Pulmonary artery endothelial cell (primary cell): ENCODE measurements around the gene FUT4. TPM values are rescaled to one million over a fixed set of nuclear protein-coding genes. Genes with fewer than 3 reads are reported as not detected.
"Not testable (repeated sequence)": the region's sequence is repeated elsewhere in the genome, so short reads cannot be mapped to it uniquely, and the experiment has no call there.

ENCODE experiments used
- DNase-seq: peaks from one replicate; pipeline ENCODE4 v3.0.0-alpha.2; 2011; ENCODE audit warnings: low read depth, low spot score
- total RNA-seq: library from RNA; depleted of rRNA; stranded (reverse); fragments of >200 nt; gene quantifications from 2 replicates; pipeline ENCODE4 v1.2.3, GENCODE V29; 2014

Gene FUT4
- total RNA-seq, 1 donor from 2014 or later = 8.4 TPM

DNA sequence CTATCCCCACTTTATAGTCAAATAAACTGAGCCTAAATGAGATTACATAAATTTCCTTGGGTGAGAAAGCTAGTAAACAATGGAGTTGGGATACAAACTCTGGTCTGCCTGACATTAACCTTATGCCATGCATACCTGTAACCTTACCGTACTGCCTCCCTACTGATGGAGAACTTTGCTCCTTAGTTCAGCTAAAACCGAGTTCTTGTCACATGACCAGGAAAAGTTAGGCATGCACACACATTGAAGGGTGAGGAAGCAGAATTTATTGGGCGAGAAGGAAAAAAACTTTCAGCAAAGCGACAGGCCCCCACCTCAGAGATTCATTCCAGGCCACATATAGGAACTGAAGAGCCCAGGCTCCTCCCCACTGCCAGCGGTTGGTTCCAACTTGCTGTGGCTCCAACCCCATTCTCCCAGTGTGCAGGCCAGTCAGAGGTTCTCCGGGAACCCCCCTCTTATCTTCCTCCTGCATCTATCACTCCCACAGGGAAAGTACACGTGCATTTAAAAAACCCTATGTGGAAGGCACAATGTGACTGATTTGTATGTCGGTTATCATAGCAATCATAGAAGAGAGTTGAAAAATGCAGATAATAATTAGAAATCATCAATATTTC lies 20.2 kb downstream of the FUT4 start:
- DNase-seq = no peak

DNA sequence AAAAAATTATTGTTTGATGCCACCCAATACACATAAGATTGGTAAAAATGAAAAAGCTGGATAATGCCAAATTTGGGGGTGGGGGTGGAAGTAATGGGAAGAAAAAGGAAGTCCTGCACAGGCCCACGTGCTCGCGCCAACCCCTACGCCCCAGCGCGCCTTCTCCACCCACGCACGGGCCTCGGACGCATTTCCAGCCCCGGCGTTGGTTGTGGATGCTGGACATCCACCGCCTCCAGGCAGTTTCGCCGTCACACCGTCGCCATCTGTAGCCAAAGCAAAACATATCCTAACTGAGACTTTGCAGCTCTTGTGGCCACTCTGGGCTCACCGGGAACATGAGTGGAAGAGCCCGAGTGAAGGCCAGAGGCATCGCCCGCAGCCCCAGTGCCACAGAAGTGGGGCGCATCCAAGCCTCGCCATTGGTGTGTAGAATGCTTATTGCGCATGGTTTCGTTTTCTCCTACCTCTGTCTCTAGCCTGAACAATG lies 23.5 kb downstream of the FUT4 start, which contains the start of gene PIWIL4:
PIWIL4 (plus strand) TSS at position 188 of the 490 bp plus-strand sequence; CDS start at position 339, 151 bp downstream.
- no peak for DNase-seq

GRCh38 chr11:94568200-94568599 lies 24.5 kb downstream of the FUT4 start:
- no peak for DNase-seq

- DNase-seq = no peak
These were observed 25.0 kb downstream of the FUT4 start for GRCh38 chr11:94568717-94569116.

- DNase-seq = not testable (repeated sequence)
These were observed 29.3 kb downstream of the FUT4 start for GRCh38 chr11:94572975-94573374.

GRCh38 chr11:94574193-94574961 lies 30.7 kb downstream of the FUT4 start:
- no peak for DNase-seq

GRCh38 chr11:94576306-94576705 lies 32.6 kb downstream of the FUT4 start:
- no peak for DNase-seq

- DNase-seq = no peak
These were observed 34.1 kb downstream of the FUT4 start for GRCh38 chr11:94577841-94578240.

DNA sequence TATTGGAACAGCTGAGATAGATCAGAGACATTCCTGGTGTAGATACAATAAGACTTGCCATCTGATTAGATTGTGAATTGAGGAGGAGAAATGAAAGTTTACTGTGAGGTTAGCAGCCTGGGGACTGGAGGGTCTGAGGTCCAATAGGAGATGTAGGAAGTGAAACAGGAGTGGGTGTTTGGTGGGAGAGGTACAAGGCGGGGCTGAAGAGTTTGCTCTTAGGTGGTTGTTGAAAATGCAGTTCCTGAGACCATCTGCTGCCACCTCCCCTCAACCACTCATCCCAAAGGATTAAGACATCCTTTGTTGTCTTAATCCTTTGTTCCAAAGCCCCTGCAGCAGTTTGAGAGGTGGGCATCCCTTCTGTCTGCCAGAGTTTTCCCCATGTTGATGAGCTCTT lies 38.2 kb downstream of the FUT4 start:
- DNase-seq = no peak

DNA sequence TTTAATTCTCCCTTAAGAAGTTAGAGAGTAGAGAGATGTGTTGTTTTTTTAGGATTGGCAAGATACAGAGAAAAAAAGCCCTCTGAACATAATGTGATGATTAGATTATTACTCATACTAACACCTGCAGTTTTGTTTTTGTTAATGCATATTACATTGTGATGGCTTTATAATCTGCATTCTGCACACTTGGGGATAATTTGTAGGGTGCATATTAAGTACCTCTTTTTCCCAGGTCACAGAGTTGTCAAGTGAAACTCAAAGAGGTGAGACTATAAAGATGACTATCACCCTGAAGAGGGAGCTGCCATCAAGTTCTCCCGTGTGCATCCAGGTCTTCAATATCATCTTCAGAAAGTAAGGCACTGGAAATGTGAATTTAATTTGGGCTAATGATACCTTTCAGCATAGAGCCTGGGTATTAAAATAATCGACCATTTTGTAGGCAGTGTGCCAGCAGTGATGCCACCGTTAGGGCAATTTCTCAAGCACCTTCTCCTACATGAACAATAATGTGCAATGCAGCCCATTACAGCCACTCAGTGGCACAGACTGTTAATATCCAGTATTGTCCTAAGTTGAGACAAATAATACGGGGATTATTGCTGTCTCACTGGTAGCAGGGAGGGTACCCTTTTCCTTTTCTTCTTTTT lies 39.6 kb downstream of the FUT4 start:
- no peak for DNase-seq

DNA sequence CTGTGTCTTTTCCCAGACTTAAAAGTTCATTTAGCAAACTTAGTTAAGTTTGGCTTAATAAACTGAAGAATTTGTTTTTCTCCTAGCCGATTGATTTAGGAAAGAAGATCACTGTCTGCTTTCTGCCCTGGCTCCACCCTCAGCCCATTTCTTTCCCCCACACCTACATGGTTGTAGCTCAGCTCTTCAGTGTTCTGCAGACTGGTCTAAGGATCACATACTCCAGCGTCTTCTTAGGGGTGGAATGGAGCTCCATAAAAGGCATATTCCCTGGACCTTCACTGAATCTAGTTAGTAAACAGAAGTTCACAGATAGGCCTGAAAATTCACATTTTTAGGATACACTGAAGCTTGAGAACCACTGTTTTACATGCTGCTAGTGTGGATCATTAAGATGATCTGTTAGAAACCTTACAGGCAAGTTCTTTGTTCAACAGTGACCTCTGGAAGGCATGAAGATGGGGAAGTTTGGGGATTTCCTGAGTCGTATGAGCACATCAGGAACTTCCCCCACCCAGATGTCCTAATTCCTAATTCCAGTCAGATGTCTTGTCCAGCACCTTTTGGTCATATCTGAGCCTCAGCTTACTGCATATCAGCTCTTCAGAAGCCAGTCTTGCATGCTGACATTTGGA lies 40.3 kb downstream of the FUT4 start:
- no peak for DNase-seq

GRCh38 chr11:94584978-94585377 lies 41.3 kb downstream of the FUT4 start:
- DNase-seq = no peak

- DNase-seq = no peak
These were observed 41.7 kb downstream of the FUT4 start for GRCh38 chr11:94585399-94585798.

DNA sequence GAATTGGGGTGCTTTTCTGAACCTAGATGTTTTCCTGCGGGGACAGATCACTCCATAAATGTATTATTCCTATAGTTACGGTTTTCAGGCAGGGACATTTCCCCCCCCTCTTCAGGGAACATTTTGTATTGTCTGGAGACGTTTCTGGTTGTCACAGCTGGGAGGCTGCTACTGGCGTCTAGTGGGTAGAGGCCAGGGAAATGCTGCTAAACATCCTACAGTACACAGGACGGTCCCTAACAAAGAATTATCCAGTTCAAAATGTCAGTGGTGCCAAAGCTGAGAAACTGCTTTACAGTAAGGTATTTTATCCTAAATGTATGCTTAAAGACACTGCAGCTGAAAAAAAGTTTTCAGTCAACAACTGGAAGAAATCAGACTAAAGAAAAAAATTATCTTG lies 42.8 kb downstream of the FUT4 start:
- no peak for DNase-seq

DNA sequence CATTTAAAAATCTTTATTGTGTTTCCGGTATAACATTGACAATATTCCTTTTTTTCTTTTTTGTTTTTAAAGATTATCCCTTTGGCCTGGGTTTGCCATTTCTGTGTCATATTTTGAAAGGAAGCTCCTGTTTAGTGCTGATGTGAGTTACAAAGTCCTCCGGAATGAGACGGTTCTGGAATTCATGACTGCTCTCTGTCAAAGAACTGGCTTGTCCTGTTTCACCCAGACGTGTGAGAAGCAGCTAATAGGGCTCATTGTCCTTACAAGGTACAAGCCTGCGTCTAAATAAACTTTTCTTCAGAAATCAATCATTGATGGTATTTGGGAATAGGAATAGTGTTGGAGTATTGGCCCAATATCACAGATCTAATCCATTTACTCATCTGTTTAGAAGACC lies 43.3 kb downstream of the FUT4 start:
- DNase-seq = no peak

GRCh38 chr11:94588366-94588942 lies 44.7 kb downstream of the FUT4 start:
- DNase-seq = no peak

DNA sequence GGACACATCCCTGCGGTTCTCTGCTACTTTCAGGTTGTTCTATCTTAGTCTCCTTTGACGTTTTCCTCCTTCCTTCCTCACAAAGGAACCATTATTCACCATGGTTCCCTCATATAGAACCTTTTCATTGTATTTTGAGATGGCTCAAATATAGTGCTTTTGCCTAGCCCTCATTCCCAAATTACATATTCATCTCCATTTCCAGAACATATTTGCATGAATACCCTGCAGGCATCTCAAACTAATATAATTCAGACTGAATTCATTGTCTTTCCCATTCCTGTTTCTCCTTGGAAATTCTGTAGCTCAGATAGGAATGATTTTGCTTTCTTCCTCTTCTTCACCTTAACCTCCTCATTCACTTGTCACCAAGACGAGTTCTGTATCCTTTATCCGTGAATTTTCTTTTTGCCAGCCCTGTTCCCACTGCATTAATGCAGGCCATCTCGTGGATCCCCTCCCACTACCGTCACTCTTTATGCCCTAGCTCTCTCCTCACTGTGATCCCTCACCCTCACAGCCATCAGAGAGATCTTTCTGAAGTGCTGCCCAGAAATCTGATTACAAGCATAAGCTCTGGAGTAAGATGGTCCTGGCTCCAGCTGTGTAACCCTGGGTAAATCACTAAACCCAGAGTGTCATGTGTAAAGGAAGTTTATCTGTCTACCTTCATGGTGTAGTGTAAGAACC lies 46.8 kb downstream of the FUT4 start:
- no peak for DNase-seq

DNA sequence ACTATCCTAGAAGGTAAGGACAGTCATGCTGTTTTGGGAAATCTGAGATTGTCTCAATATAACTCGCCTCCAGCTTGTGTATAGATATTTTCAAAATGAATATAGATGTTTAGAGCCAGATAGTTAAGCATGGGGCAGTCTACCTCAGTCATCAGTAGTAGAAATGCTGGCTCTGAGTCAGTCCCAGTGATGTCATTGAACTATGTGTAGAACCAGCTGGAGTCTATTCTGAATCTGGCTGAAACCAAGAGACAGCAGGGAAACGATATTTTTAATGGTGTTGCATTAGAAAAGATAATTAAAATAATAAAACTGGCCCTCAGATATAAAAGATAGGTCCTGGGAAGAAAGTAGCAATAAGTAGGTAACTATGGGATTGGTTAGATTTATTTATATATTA lies 49.3 kb downstream of the FUT4 start:
- no peak for DNase-seq

DNA sequence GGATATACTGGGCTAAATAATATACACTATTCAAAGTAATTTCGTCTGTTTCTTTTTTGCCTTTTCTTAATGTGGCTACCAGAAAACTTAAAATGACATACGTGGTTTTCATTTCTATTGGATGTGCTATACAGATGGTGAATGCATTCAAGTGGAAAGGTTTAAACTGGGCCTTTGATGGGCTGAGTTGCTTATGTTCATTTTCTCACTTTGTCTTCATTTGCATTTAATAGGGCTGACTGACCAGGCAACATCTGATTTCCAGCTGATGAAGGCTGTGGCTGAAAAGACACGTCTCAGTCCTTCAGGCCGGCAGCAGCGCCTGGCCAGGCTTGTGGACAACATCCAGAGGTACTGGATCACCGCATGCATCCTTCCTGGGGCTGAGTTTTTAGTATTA lies 51.4 kb downstream of the FUT4 start:
- no peak for DNase-seq

DNA sequence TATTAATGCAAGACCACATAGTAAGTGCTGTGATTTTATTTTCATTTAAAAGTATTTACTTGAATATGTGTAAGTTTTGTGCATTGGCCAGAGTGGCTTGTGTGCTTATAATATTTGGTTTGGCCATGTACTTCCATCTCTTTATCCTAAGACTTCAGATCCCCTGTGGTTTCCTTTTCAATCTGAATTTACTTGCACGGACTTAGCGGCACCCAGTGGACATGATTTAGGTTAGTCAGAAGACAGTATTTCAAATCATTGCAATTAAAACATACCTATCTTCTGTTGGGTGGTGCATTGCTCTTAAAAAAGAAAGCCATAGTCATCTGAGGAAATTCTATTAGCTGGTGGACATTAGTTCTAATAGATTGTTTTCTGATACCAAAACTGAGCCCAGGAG lies 54.2 kb downstream of the FUT4 start:
- no peak for DNase-seq
